ACHN (cell line): ENCODE measurements around the gene SIRPB2.
A peak's percentile ranks its signal among the peaks of the same experiment; 100 is the strongest.

ENCODE experiments used
- DNase-seq: peaks from one replicate; pipeline ENCODE4 v3.0.0-alpha.2; 2015
- in situ Hi-C: cut with HindIII; loops from 2 replicates; pipeline ENCODE4 v1.10.0; 2017; ENCODE audit warnings: low sequenced_read_pairs, low pct_ligation_motif_present, low pct_unique_long_range_greater_than_20kb

Gene SIRPB2

DNA sequence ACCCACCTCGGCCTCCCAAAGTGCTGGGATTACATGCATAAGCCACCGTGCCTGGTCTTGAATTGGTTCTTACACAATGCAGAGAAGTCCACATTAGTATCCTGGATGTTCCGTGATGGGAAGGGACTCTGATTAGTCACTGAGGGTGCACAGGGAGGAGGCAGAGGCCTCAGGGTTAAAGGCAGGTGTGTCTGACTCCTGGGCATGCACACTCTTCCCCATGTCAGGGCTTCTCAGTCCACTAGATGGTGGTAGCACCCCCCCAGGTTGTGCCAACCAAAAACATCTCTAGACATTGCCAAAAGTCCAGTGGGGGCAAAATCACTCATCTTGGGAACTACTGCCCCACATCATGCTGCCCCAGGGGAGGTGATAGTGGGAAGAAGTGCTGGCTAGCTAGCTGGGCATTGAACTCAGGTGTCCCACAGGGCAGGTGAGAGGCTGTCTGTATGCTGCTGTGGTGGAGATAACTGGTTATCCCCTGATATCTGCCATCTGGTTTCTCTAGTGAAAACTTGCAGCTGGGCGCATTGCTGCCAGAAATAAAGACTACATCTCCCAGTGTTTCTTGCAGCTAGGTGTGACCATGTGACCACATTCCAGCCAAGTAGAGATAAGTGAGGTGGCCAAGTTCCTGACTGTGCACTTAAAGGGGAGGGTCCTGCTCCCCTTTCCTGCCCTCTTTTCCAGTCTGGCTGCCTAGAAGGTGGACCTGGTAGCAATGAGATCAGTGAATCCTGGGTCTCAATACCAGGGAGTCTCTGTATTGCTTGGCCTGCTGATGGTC is 16.2 kb downstream of the SIRPB2 start:
- DNase-seq = no peak
- in situ Hi-C loops = no loop called here

DNA sequence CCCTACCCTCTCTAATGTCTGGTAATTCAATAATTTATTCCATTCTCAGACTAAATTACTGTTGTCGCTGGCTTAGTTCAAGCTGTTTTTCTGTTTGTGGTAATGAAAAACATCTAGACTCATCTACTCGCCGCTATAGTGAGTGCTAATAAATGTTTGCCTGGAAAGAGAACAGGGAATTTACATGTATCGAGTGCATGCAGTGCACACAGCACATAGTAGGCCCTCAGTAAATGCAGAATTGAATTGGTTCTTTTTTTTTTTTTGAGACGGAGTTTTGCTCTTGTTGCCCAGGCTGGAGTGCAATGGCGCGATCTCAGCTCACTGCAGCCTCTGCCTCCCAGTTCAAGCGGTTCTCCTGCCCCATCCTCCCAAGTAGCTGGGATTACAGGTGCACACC is 16.9 kb downstream of the SIRPB2 start:
- in situ Hi-C loops = no loop called here
- DNase-seq = no peak

DNA sequence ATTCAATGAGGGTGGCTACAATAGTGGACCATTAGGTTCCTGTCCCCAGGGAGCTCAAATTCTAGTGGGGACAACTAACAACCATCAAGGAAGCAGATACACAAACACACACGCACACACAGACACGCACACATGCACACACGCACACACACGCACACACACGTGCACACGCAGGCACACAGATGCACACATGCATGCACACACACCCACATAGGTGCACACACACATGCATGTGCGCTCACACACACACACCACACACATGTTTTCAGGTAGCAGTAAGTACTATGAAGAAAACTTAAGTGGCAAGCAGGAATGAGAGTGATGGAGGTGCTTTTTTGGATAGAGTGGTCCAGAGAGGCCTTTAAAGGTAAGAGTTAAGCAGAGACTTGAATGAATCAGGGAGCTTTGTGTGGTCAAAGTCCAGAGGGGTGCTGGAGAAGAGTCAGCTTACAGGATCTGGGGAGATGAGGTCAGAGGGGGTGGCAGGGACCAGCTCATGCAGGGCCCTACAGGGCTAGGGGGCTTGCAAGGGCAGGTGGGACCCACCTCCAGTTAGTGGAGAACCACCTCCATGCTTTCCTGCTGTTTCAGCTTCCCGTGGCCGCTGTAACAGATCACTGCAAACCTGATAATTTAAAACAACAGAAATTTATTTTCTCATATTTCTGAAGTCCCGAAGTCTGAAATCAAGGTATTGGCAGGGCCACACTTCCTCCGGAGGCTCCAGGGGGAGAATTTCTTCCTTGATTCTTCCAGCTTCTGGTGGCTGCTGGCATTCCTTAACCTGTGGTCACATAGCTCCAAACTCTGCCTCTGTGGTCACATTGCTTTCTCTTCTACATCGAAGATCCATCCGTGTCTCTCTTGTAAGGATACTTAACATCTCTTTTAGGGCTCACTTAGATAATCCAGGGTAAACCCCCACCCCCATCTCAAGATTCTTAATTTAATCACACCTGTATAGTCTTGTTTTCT is 17.7 kb downstream of the SIRPB2 start:
- DNase-seq = no peak
- in situ Hi-C loops = no loop called here

DNA sequence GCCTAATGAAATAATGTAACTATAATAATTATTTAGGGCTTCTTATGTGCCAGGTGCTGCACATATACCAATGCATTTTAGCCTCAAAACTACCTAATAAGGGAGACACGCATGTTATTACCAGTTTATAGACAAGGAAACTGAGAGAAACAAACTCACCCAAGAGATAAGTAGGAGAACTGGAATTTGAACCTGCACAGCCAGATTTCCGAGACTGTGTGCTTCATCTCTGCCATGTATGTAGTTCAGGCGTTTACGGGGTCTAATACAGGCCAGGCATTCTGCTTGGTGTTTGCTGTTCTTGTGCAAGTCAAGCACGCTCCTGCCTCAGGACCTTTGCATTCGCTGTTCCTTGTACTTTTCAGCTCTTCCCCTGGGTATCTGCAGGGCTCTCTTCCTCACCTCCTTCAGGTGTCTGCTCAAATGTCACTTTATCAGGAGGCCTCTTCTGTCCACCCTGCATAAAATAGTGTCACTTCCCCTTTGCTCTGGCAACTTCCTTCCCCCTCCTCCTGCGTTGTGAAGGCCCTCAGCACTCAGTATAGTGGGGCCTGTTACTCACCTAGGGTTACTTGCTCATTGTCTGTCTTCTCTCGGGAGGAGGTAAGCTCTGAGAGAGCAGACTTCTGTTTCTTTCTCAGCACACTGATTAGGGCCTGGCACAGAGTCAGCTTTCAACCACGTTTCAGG is 18.5 kb downstream of the SIRPB2 start:
- DNase-seq = no peak
- in situ Hi-C loops = no loop called here

DNA sequence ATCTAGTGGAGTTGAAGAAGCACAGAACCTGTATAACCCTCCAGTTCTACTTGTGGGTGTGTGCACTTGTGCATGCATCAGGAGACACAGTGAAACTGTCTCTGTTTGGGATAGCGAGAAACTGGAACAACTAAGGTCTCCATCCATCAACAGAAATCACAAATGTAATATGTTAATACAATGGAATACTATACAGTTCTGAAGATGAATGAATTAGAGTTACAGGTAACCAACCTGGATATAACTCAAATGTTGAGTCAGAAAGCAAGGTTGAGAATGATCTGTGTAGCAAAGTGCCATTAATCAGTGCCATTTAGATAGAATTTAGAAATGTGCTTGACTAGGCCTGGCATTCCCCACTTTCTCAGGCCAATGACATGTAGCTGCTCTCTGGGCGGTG is 20.0 kb downstream of the SIRPB2 start:
- DNase-seq = no peak

DNA sequence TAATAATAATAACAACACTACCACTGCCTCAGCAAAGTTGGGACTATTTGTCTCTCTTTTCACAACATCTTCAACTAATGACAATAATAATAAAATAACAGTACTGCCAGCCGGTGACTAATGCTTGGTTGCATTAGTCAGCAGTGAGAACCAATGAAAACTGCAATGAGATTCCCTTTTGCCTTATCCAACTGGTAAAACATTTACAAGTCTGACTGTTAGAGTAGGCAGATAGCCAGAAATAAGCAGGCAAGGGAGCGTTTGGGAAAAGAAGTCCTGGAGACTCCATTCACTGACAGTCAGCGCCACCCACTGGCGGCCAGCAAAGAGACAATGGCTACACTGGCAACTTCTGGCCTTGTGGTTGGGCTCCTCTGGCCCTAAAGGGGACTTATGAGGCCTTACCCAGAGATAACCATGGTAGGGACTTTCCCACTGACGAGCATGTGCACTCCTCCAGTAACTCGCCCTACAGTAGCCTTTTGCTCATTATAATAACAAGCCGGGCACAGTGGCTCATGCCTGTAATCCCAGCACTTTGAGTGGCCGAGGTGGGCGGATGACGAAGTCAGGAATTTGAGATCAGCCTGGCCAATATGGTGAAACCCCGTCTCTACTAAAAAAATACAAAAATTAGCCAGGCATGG is 21.2 kb downstream of the SIRPB2 start:
- peak; percentile 97 for DNase-seq
- in situ Hi-C loops = no loop called here

More for the DNA sequence above, 20.0 kb downstream of the SIRPB2 start:
- in situ Hi-C loops = no loop called here

DNA sequence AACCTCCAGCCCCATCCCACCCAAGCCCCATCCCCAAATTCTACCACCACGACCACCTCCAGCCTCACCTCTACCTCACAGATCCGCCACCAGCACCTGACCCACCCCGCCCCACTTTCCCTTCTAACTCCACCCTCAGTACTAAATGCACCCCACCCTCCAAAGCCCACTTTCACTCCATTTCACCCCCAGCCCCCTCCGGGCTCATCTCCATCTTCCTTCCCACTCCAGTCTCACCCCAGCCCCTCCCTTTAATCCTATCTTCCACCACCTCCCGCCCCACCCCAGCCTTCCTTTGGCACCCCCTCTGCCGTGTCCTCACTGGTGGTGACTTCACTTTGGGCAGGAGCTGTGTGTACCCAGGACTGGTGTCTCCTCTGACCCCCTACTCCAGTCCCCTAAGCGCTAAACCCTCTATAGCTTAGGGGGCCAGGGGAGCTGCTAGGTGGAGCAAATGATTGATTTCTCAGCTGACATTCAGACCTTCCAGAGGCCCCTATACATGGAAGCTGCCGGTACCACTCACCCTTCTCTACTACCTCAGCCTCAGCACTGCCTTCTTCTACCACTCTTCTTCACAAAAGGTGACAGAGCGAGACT is 21.8 kb downstream of the SIRPB2 start:
- in situ Hi-C loops = no loop called here
- DNase-seq = no peak

DNA sequence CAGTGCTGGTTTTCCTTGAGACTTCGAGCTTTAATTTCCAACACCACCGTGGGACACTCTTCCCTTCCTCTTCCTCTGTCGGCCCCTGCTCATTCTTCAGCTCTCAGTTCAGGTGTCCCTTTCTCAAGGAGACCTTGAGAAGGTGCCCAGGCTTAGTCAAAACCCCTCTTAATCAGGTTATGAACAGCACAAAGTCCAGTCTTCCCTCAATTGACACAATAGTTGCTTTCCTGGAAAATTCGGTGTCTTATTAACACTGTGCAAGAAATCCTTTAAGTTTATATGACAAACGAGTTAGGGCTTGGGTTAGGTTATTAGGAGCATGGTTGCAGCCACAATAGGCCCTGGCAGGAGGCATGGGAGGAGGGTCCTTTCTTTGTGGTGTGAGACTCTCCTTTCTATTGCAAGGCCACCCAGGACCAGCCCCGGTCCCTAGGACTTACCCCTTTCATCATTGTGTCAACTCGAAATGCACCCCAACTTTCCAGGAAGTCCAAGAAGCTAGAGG is 23.0 kb downstream of the SIRPB2 start:
- DNase-seq = no peak
- in situ Hi-C loops = no loop called here

DNA sequence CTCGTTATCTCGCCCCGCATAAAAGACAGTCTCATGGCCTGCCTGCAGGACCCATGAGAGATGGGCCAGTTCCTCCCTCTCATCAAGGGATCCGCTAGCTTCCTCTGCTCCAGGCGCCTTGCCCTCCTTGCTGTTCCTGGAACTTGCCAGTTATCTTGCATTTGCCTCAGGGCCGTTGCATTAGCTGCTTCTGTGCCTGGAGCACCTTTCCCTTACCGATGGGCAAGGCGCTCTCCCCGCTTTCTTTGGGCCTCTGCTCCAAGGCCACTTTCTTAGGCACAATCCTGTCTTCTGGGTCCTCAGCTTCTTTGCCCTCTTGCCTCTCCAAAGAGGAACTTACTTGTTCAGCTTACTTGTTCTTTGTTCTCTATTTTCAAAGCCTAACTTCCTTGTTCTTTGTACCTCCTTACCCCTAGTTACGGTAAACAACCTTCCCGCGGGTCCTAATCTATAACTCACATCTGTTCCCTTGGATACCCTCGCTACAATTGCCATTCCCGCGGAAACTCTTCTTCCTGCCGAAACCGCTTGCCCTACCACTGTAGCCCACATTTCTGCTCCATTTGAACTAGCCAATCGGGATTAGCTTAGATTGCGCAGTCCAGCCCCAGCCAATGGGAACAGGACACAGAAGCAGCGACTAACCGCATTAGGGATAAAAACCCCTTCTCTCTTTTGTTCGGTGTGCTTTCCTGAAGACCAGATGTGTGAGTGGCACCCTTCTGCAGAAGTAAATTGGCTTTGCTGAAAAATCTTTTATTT is 23.7 kb downstream of the SIRPB2 start:
- in situ Hi-C loops = no loop called here
- DNase-seq = no peak

DNA sequence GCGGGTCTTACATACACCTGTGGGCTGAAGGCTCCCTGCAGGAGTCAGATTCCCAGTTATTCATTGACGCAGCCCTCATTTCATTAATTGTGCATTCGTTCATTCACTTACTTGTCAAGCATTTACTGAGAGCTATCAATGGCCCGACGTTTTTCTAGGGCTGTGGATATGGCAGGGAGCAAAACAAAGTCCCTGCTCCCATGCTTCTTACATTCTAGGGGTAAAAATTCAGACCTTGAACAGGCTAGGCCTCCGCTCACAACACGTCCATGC is 24.2 kb downstream of the SIRPB2 start:
- in situ Hi-C loops = no loop called here
- DNase-seq = no peak

DNA sequence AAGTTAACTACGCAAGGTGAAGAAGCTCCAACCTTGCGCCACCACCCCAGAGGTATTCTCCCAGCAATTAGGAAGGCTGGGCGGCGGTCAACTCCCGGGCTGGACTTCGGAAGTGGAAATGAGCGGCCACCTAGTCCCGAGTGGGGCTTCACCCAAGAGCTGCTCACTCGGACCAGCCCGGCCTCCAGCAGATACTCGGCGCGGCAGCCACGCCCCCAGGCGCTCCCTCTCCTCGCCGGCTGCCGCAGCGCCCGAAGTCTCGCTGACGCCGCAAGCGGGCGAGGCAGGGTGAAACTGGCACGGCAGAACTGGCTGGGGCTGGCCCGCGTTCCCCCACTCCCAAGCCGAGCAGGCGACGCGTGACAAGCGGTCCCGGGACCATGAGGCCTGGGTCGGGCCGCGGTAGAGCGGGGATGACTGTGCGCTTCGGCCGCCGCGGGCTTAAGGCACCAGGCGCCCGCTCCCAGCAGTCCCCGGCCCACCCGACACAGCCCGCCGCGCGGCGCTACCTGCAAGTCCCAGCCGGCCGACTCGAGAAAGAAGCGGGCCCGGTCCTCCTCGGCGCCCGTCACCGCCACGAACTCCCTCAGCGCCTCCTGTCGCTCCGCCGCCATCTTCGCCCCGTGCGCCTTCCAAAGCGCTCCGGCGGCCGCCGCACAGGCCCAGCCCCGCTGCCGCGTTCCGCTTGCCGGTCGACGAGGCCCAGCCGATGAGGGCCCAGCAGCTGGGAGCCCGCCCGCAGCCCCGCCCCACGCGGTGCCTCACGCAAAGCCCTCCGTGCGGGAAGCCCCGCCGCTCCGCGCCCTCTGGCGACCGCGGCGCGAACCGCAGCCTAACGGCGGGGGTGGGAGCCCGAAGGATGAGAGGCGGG is 24.8 kb downstream of the SIRPB2 start, which contains the start of gene NSFL1C:
Gene NSFL1C (minus strand): TSS at position 639 of the 871 bp plus-strand sequence. CDS start 25 bp downstream, at position 614.
- peak; percentile 88 for DNase-seq
- in situ Hi-C loops = no loop called here

DNA sequence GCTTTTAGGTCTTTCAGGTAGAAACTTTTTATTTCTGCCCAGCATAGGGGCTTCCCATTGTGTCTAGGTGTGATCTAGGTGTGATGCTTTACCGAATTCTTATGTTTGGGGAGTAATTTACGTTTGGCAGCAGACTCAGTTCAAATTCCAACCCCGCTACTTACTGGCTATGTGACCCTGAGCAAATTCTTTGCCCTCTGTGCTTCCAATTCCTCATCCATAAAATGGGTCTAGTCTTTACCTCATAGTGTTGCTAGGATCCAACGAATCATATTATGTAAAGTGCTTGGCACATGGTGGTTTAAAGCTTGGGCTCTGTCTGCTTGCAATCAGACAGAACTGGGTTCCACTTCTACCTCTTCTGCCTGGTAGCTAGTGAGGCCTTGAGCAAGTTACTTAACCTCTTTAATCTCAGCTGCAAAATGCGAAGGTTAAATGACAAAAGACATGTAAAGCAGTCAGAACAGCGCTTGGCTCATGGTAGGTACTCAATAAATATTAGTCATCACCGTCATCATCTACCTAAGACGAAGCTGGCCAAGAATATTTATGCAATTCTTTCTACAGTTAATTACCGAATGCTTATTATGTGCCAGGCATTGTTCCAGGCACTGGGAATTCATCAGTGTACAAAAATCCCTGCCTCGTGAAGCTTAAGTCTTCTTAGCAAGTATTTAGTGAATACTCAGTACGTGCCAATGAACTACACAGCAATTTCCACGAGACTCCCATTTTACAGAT is 25.6 kb downstream of the SIRPB2 start:
- no peak for DNase-seq
- in situ Hi-C loops = no loop called here

DNA sequence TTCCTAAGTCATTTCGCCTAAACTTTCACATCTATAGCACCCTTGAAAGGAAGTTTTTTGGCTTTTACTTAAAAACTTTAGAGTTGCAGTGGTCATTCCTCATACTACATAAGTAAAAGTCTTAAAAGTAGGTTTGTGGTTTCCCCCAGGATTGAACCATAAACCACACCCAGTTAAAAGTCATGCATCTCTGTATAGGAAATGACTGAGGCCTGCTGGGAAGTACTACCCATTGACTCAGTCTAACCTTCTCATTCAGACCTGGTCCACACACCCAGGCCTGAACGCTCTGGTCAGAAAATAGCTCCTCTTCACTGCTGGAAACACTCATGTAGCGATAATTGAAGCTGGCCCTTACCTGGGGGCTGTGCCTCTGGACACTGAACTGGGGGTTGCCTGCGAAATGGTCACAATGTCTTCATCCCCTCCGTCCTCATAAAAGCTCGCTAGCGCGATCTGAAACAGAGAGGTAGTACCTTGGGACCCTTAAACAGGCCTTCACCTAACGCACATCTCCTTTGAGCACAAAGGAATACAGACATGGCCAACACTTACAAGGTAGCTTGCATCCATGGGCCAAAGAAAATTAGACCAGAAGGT is 27.1 kb downstream of the SIRPB2 start:
- in situ Hi-C loops = no loop called here
- no peak for DNase-seq

DNA sequence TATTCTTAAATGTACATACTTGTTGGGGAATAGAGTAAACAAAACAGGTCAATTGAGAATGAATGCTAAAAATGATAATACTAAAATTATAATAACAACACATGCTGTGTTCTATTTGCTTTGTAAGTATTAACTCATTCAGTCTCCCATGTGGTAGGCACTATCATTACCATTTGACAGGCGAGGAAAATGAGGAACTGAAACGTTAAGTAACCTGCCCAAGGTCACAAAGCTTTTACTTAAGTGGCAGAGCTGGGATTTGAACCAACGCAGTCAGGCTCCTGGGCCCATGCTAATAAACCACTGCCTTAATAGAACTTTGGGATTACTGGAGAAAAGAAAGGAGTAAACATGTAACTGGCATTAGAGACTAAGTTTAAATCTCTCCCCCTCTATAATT is 28.4 kb downstream of the SIRPB2 start:
- DNase-seq = no peak
- in situ Hi-C loops = no loop called here

DNA sequence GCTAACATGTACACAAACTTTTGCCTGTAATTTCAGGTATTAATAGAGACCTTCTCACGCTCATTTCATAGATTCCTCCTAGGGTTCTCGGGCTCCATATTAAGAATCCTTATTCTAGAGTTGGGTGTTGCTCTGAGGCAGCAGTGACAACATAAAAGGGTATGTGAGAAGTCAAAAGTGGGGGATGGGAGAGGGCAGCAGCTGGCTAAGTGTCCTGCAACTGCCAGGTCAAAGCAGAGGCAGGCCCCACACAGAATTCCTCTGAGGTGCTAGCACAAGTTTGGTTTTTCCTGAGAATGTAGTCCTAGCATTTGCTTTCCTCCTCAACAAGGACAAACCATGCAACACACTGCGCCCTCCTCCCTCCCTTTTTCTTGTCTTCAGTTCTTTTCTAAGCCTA is 29.2 kb downstream of the SIRPB2 start:
- in situ Hi-C loops = no loop called here
- DNase-seq = no peak

DNA sequence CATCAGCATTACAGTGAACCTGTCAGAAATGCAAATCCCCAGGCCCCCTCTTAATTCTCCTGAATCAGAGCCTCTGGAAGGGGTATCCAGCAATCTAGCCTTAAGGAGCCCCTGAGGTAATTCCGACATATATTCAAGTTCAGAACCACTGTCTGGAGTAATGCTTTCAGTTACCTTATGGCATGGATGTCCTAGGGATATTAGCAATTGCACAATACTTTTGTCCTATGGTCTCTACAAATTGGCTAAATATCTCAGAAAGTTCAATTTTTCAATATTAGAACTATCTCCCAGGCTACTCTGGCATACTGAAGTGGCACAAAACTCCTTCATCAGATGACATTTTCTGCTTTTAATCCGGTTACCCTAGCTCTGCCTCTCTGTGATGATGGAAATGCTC is 30.9 kb downstream of the SIRPB2 start:
- no peak for DNase-seq
- in situ Hi-C loops = no loop called here
